HepG2 (cell line): ENCODE measurements around the gene ITGB2. TPM values are rescaled to one million over a fixed set of nuclear protein-coding genes. Genes with fewer than 3 reads are reported as not detected.

Experiments used
- AKAP8 ChIP-seq: sonication (generic); formaldehyde crosslinking; IDR thresholded peaks from 2 replicates; pipeline ENCODE4 v1.5.1; 2020; ENCODE audit warnings: mild to moderate bottlenecking, missing genetic modification reagents
- BATF2 ChIP-seq: sonication (generic); formaldehyde crosslinking; IDR thresholded peaks from 2 replicates; pipeline ENCODE4 v1.8.0; 2022; ENCODE audit warnings: mild to moderate bottlenecking, missing genetic modification reagents, moderate library complexity
- CCAR2 ChIP-seq: fragments of 200-400 bp; formaldehyde crosslinking; optimal IDR thresholded peaks from 2 replicates; pipeline ENCODE3; 2018; ENCODE audit warnings: low read depth, mild to moderate bottlenecking, low read length, moderate library complexity
- CENPT ChIP-seq: sonication (generic); formaldehyde crosslinking; IDR thresholded peaks from 2 replicates; pipeline ENCODE4 v1.8.0; 2022; ENCODE audit warnings: low read depth, mild to moderate bottlenecking, moderate library complexity, missing genetic modification reagents
- FLYWCH1 ChIP-seq: sonication (generic); formaldehyde crosslinking; IDR thresholded peaks from 2 replicates; pipeline ENCODE4 v1.8.1; 2023; ENCODE audit warnings: mild to moderate bottlenecking, missing genetic modification reagents
- HNRNPL ChIP-seq: fragments of 200-400 bp; formaldehyde crosslinking; IDR thresholded peaks from 2 replicates; pipeline ENCODE4 v1.6.1; 2017; ENCODE audit warnings: mild to moderate bottlenecking, low read depth, low read length
- JUND ChIP-seq: sonication (generic); formaldehyde crosslinking; IDR thresholded peaks from 2 replicates; pipeline ENCODE4 v1.8.0; 2022; ENCODE audit warnings: mild to moderate bottlenecking, missing genetic modification reagents
- KDM5A ChIP-seq: fragments of 200-600 bp; sonication (generic); IDR thresholded peaks from 2 replicates; pipeline ENCODE4 v1.7.0; 2018; ENCODE audit warnings: antibody characterized with exemption, mild to moderate bottlenecking, low read length, borderline replicate concordance
- MAFF ChIP-seq: IDR thresholded peaks from 2 replicates; pipeline ENCODE4 v1.6.1; 2011; ENCODE audit warnings: low read depth, low read length, improper control_type of control experiment
- MTF2 ChIP-seq: sonication (generic); formaldehyde crosslinking; IDR thresholded peaks from 2 replicates; pipeline ENCODE4 v1.5.0; 2020; ENCODE audit warnings: missing genetic modification reagents, borderline replicate concordance
- PAF1 ChIP-seq: IDR thresholded peaks from 2 replicates; pipeline ENCODE4 v1.6.1; 2016; ENCODE audit warnings: missing genetic modification reagents, missing compliant biosample characterization
- SKI ChIP-seq: fragments of 450-650 bp; IDR thresholded peaks from one replicate; pipeline ENCODE4 v1.6.1; 2018; ENCODE audit warnings: mild to moderate bottlenecking; ENCODE audit not compliant: partially characterized antibody
- SPEN ChIP-seq: sonication (generic); formaldehyde crosslinking; IDR thresholded peaks from 2 replicates; pipeline ENCODE4 v1.5.1; 2020; ENCODE audit warnings: low read depth, mild to moderate bottlenecking, missing genetic modification reagents
- TERF1 ChIP-seq: sonication (generic); formaldehyde crosslinking; IDR thresholded peaks from 2 replicates; pipeline ENCODE4 v1.8.0; 2022; ENCODE audit warnings: mild to moderate bottlenecking, missing genetic modification reagents, moderate library complexity
- ZFP1 ChIP-seq: IDR thresholded peaks from 2 replicates; pipeline ENCODE4 v1.6.1; 2016
- ZFY ChIP-seq: sonication (generic); formaldehyde crosslinking; IDR thresholded peaks from 2 replicates; pipeline ENCODE4 v1.4.0; 2020; ENCODE audit warnings: missing genetic modification reagents
- ZNF207 ChIP-seq: fragments of 450-650 bp; IDR thresholded peaks from 2 replicates; pipeline ENCODE4 v1.6.1; 2016; ENCODE audit warnings: antibody characterized with exemption, borderline replicate concordance
- ZNF274 ChIP-seq: sonication (generic); formaldehyde crosslinking; IDR thresholded peaks from 2 replicates; pipeline ENCODE4 v1.5.1; 2020; ENCODE audit warnings: mild to moderate bottlenecking, missing genetic modification reagents
- ZNF564 ChIP-seq: sonication (generic); formaldehyde crosslinking; IDR thresholded peaks from 2 replicates; pipeline ENCODE4 v1.8.1; 2023; ENCODE audit warnings: mild to moderate bottlenecking, missing genetic modification reagents
- ZNF614 ChIP-seq: IDR thresholded peaks from 2 replicates; pipeline ENCODE4 v1.6.1; 2018; ENCODE audit warnings: missing biosample characterization, missing genetic modification reagents, inconsistent platforms, borderline replicate concordance
- ZNF7 ChIP-seq: IDR thresholded peaks from 2 replicates; pipeline ENCODE4 v1.6.1; 2016; ENCODE audit warnings: missing biosample characterization, missing genetic modification reagents
- ZUFSP ChIP-seq: sonication (generic); formaldehyde crosslinking; IDR thresholded peaks from 2 replicates; pipeline ENCODE4 v1.9.0; 2021; ENCODE audit warnings: missing genetic modification reagents, mild to moderate bottlenecking, borderline replicate concordance
- polyA plus RNA-seq, 8 experiments: library from polyadenylated mRNA; depleted of rRNA in 3 of 8; stranded (reverse) in 7 of 8; unstranded in 1 of 8; fragments of >200 nt; fragmentation: Illumina TruSeq in 4 of 8; extraction: Trizol in 4 of 8; gene quantifications; 2 replicates each; pipeline versions ENCODE4 v1.2.1 to v1.2.3, GENCODE V29; 2011 to 2016; ENCODE audit warnings: low read depth in 4 of 8, missing spikeins in 1 of 8, mixed read lengths in 1 of 8; ENCODE audit not compliant: insufficient read depth in 1 of 8
- total RNA-seq, 5 experiments: library from RNA; depleted of rRNA; stranded (reverse); fragments of >200 nt; fragmentation: Illumina TruSeq; extraction: Trizol; gene quantifications; 2 replicates each; pipeline ENCODE4 v1.2.3, GENCODE V29; 2016; ENCODE audit warnings: low read depth in 1 of 5
- TF ChIP-seq, protein P1 (sequence below): sonication (generic); formaldehyde crosslinking; IDR thresholded peaks from 2 replicates; pipeline ENCODE4 v1.4.0; 2020; ENCODE audit warnings: missing genetic modification reagents, mild to moderate bottlenecking, borderline replicate concordance

ITGB2 gene
- total and polyA plus RNA-seq, 2 of the 13 experiments (the other 11 are each of a cell fraction or from before 2014, with no cell fraction given) = 4.2 to 18.0 TPM

DNA sequence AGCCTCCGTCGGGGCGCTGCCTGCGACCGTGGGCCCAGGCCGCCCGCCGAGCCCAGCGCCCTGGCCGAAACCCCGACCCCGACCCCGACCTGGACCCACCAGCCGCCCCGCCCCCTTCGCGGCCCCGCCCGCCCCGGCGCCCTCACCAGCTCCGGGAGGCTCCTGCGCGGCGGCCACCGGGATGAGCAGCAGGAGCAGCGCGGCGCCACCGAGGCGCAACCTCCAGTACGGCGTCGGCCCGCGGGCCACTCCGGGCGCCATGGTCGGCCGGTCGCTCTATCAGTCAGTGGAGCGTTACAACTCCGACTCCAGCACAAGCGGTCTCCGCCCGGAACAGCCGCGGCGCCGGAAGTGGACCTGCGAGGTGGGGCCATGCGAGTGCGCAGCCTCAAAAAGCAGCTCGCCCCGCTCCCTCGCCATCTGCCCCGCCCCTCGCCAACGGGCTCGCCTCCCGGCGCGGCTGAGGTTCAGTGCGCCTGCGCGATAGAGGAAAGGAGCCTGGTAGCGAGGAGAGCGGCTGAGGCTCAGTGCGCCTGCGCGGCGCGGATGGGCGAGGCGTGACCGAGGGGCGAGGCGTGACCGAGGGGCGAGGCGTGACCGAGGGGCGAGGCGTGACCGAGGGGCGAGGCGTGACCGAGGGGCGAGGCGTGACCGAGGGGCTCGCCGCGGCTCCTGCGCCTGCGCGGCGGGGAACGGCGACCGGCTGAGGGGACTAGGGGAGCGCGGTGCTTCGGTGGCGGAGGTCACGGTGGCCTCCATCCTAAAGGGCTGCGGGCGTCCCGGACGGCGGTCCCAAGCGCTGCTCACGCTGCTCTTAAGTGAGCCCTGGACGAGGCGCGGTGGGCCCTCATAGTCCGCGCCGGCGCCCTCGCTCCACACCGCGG lies 47.1 kb downstream of the ITGB2 start, which contains the start of gene PTTG1IP (continued):
- no peak for TF ChIP-seq ZNF207
- TF ChIP-seq ZNF274 = peak; percentile 70; the same call in 1 of the 2 replicates
- no peak for TF ChIP-seq JUND (CRISPR knock-in tag)
- no peak for TF ChIP-seq MAFF
- TF ChIP-seq, protein P1, sequence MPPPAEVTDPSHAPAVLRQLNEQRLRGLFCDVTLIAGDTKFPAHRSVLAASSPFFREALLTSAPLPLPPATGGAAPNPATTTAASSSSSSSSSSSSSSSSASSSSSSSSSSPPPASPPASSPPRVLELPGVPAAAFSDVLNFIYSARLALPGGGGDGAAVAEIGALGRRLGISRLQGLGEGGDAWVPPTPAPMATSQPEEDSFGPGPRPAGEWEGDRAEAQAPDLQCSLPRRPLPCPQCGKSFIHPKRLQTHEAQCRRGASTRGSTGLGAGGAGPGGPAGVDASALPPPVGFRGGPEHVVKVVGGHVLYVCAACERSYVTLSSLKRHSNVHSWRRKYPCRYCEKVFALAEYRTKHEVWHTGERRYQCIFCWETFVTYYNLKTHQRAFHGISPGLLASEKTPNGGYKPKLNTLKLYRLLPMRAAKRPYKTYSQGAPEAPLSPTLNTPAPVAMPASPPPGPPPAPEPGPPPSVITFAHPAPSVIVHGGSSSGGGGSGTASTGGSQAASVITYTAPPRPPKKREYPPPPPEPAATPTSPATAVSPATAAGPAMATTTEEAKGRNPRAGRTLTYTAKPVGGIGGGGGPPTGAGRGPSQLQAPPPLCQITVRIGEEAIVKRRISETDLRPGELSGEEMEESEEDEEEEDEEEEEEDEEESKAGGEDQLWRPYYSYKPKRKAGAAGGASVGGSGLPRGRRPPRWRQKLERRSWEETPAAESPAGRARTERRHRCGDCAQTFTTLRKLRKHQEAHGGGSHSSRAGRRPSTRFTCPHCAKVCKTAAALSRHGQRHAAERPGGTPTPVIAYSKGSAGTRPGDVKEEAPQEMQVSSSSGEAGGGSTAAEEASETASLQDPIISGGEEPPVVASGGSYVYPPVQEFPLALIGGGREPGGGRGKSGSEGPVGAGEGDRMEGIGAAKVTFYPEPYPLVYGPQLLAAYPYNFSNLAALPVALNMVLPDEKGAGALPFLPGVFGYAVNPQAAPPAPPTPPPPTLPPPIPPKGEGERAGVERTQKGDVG (CRISPR knock-in tag) = no peak
- TF ChIP-seq KDM5A = peak; percentile 43; the same call in 1 of the 2 replicates
- peak; percentile 16 for TF ChIP-seq SKI
- TF ChIP-seq AKAP8 (CRISPR knock-in tag) = no peak
- TF ChIP-seq ZFY (CRISPR knock-in tag) = peak; percentile 76
- TF ChIP-seq MTF2 (CRISPR knock-in tag) = no peak
- TF ChIP-seq ZFP1 = no peak
- 0 out of 2 replicates have a peak, but pooled peaks have one; percentile 48 for TF ChIP-seq FLYWCH1 (CRISPR knock-in tag)
- TF ChIP-seq ZNF7 = no peak
- TF ChIP-seq ZNF614 (CRISPR knock-in tag) = no peak; the same call in 1 of the 2 replicates
- no peak for TF ChIP-seq ZUFSP (CRISPR knock-in tag)
- TF ChIP-seq SPEN = peak; percentile 80
- no peak for TF ChIP-seq CCAR2
- no peak for TF ChIP-seq TERF1 (CRISPR knock-in tag)
- no peak for TF ChIP-seq CENPT (CRISPR knock-in tag)
- no peak for TF ChIP-seq PAF1
- peak; percentile 76; the same call in 1 of the 2 replicates for TF ChIP-seq ZNF564
- TF ChIP-seq BATF2 (CRISPR knock-in tag) = no peak
- no peak for TF ChIP-seq HNRNPL
